ENCODE results near the gene UBAC1.

UBAC1 gene

GRCh38 chr9:136009516-136009915, 48.3 kb upstream of the UBAC1 start:
- TF ChIP-seq EZH2phosphoT487 (IDR thresholded peaks at IDR 0.05; ENCODE audit: borderline replicate concordance) (no peak), CTCF (conservative IDR thresholded peaks at IDR 0.05; ENCODE audit: low read length) (no peak)
- no peaks in the 10 kb centered on the region for H3K4me1 ChIP-seq (ENCODE audit: insufficient read depth, low read length, poor library complexity, severe bottlenecking)
- H3K36me3 ChIP-seq (ENCODE audit: insufficient read depth, low read length): no peaks in the 10 kb centered on the region
- no peaks in the 10 kb centered on the region for H3K27me3 ChIP-seq (ENCODE audit: insufficient read depth, low read length, poor library complexity, severe bottlenecking)
- H3K9me3 ChIP-seq (ENCODE audit: insufficient read depth, low read depth, low read length): no peaks in the 10 kb centered on the region
- no peak overlapping the region for H2AFZ ChIP-seq (ENCODE audit: low read length)
- no peaks in the 10 kb centered on the region for H3F3A ChIP-seq (ENCODE audit: low read depth)
- H3K79me2 ChIP-seq (ENCODE audit: insufficient read depth, low read length): no peaks in the 10 kb centered on the region
- H3K4me3 ChIP-seq (ENCODE audit: low read length, poor library complexity, severe bottlenecking): no peak overlapping the region
- no peaks in the 10 kb centered on the region for H3K9me2 ChIP-seq (replicated peaks; ENCODE audit: low read depth, low read length)
- no peak overlapping the region for H3K9ac ChIP-seq (ENCODE audit: low read depth, low read length, poor library complexity, severe bottlenecking)
- no peak overlapping the region for H3K4me2 ChIP-seq (ENCODE audit: low read depth, low read length, poor library complexity, severe bottlenecking)
- no peaks in the 10 kb centered on the region for H4K20me1 ChIP-seq (ENCODE audit: insufficient read depth, low read length, poor library complexity, severe bottlenecking)

DNA sequence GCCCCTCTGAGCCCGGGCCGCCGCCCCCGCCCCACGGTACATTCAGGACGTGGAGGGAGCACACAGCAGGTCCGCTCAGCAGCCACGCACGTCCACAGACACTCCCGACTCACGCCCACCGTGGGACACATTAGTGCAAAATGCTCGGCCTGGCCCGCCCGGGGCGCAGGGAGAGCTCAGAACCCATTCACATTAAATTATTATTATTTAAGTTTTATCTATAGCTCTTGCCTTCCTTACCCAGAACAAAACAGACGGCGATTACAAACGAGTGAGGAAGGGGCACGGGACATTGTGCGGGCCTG, 47.5 kb upstream of the UBAC1 start:
- H3K4me3 ChIP-seq (ENCODE audit: low read length, poor library complexity, severe bottlenecking): no peak overlapping the region
- no peak for TF ChIP-seq CTCF (conservative IDR thresholded peaks at IDR 0.05; ENCODE audit: low read length)
- TF ChIP-seq EZH2phosphoT487 (IDR thresholded peaks at IDR 0.05; ENCODE audit: borderline replicate concordance): no peak
- no peak overlapping the region for H3K4me2 ChIP-seq (ENCODE audit: low read depth, low read length, poor library complexity, severe bottlenecking)
- no peaks in the 10 kb centered on the region for H4K20me1 ChIP-seq (ENCODE audit: insufficient read depth, low read length, poor library complexity, severe bottlenecking)
- H3K27me3 ChIP-seq (ENCODE audit: insufficient read depth, low read length, poor library complexity, severe bottlenecking): no peaks in the 10 kb centered on the region
- no peaks in the 10 kb centered on the region for H3K9me2 ChIP-seq (replicated peaks; ENCODE audit: low read depth, low read length)
- no peaks in the 10 kb centered on the region for H3F3A ChIP-seq (ENCODE audit: low read depth)
- no peak overlapping the region for H3K9ac ChIP-seq (ENCODE audit: low read depth, low read length, poor library complexity, severe bottlenecking)
- no peaks in the 10 kb centered on the region for H3K79me2 ChIP-seq (ENCODE audit: insufficient read depth, low read length)
- H2AFZ ChIP-seq (ENCODE audit: low read length): no peak overlapping the region
- H3K4me1 ChIP-seq (ENCODE audit: insufficient read depth, low read length, poor library complexity, severe bottlenecking): peaks cover 3% of the 10 kb centered on the region
- H3K36me3 ChIP-seq (ENCODE audit: insufficient read depth, low read length): no peaks in the 10 kb centered on the region
- H3K9me3 ChIP-seq (ENCODE audit: insufficient read depth, low read depth, low read length): no peaks in the 10 kb centered on the region

GRCh38 chr9:136007934-136008692, 46.9 kb upstream of the UBAC1 start:
- H4K20me1 ChIP-seq (ENCODE audit: insufficient read depth, low read length, poor library complexity, severe bottlenecking): no peaks in the 10 kb centered on the region
- no peaks in the 10 kb centered on the region for H3K36me3 ChIP-seq (ENCODE audit: insufficient read depth, low read length)
- H3K9ac ChIP-seq (ENCODE audit: low read depth, low read length, poor library complexity, severe bottlenecking): no peak overlapping the region
- TF ChIP-seq CTCF (conservative IDR thresholded peaks at IDR 0.05; ENCODE audit: low read length) (no peak), EZH2phosphoT487 (IDR thresholded peaks at IDR 0.05; ENCODE audit: borderline replicate concordance) (no peak)
- no peaks in the 10 kb centered on the region for H3K79me2 ChIP-seq (ENCODE audit: insufficient read depth, low read length)
- H3K4me3 ChIP-seq (ENCODE audit: low read length, poor library complexity, severe bottlenecking): no peak overlapping the region
- H3K27me3 ChIP-seq (ENCODE audit: insufficient read depth, low read length, poor library complexity, severe bottlenecking): no peaks in the 10 kb centered on the region
- no peak overlapping the region for H3K4me2 ChIP-seq (ENCODE audit: low read depth, low read length, poor library complexity, severe bottlenecking)
- no peak overlapping the region for H2AFZ ChIP-seq (ENCODE audit: low read length)
- H3K4me1 ChIP-seq (ENCODE audit: insufficient read depth, low read length, poor library complexity, severe bottlenecking): peaks cover 3% of the 10 kb centered on the region
- H3F3A ChIP-seq (ENCODE audit: low read depth): no peaks in the 10 kb centered on the region
- H3K9me2 ChIP-seq (replicated peaks; ENCODE audit: low read depth, low read length): no peaks in the 10 kb centered on the region
- no peaks in the 10 kb centered on the region for H3K9me3 ChIP-seq (ENCODE audit: insufficient read depth, low read depth, low read length)

Data from Loucy (cell line).